Spinal cord (tissue), 10 donors: ENCODE data around the gene EHBP1L1. TPM values are rescaled to one million over a fixed set of nuclear protein-coding genes. Genes with fewer than 3 reads are reported as not detected.

ENCODE experiments used
- DNase-seq, 6 donors: peaks; one replicate each; pipeline versions ENCODE4 v3.0.0 to v3.0.0-alpha.2; 2013 to 2015; ENCODE audit warnings: low spot score in 6 of 6, low read depth in 4 of 6
- H3K27ac ChIP-seq: one replicate; pipeline ENCODE4 v1.5.1; 2013; ENCODE audit warnings: low read depth, low read length, control low read depth
- H3K27me3 ChIP-seq: one replicate; pipeline ENCODE4 v1.6.1; 2013; ENCODE audit warnings: low read length; ENCODE audit not compliant: control insufficient read depth, insufficient read depth
- H3K36me3 ChIP-seq: one replicate; pipeline ENCODE4 v1.6.1; 2013; ENCODE audit warnings: low read length; ENCODE audit not compliant: control insufficient read depth, insufficient read depth
- H3K4me1 ChIP-seq: one replicate; pipeline ENCODE4 v1.6.1; 2013; ENCODE audit warnings: low read length; ENCODE audit not compliant: control insufficient read depth, insufficient read depth
- H3K4me3 ChIP-seq: one replicate; pipeline ENCODE4 v1.5.1; 2013; ENCODE audit warnings: low read depth, low read length, control low read depth
- H3K9me3 ChIP-seq: one replicate; pipeline ENCODE4 v1.6.1; 2013; ENCODE audit warnings: low read length; ENCODE audit not compliant: control insufficient read depth, insufficient read depth
- WGBS: methylation state at CpG from one replicate; pipeline ENCODE4 v1.1.5; 2013; ENCODE audit warnings: missing lambda C conversion rate; ENCODE audit not compliant: insufficient coverage; 5-methylcytosine and 5-hydroxymethylcytosine counted together
- polyA plus RNA-seq, 2 donors: library from polyadenylated mRNA; unstranded; fragments of 120-200 nt; gene quantifications; one replicate each; pipeline ENCODE4 v1.2.1, GENCODE V29; 2013; ENCODE audit not compliant: insufficient read length in 2 of 2
- total RNA-seq, 2 donors: library from RNA; depleted of rRNA in 1 of 2; stranded (reverse); fragments of 120-200 nt in 1 of 2; fragments of >200 nt in 1 of 2; gene quantifications; one replicate each; pipeline versions ENCODE4 v1.2.3 to v1.2.4, GENCODE V29; 2013 to 2014
- donor health status: healthy.

The EHBP1L1 gene
- total and polyA plus RNA-seq, 4 donors: 13.9 to 30.1 (median 22.2) TPM

- H3K36me3 ChIP-seq: peaks cover 72% of the 10 kb centered on the region
- peaks cover 6% of the 10 kb centered on the region for H3K27me3 ChIP-seq
- no peak for DNase-seq
- no peaks in the 10 kb centered on the region for H3K9me3 ChIP-seq
- WGBS: 100% methylated on average over 1 of the region's 4 CpGs
- H3K4me1 ChIP-seq: peaks cover 34% of the 10 kb centered on the region
- no peak overlapping the region for H3K27ac ChIP-seq
- no peak overlapping the region for H3K4me3 ChIP-seq
Observed at GRCh38 chr11:65545853-65546216, 30.0 kb upstream of the EHBP1L1 start.

- Histone ChIP-seq H3K36me3 (peaks cover 74% of the 10 kb centered on the region), H3K9me3 (no peaks in the 10 kb centered on the region), H3K4me1 (peaks cover 28% of the 10 kb centered on the region), H3K27ac (no peak overlapping the region), H3K4me3 (no peak overlapping the region), H3K27me3 (peaks cover 6% of the 10 kb centered on the region)
- peak in 2 of 6 donors; percentile 53 to 56 for DNase-seq
- 26% methylated on average over 57 of the region's 64 CpGs for WGBS
Observed at GRCh38 chr11:65546217-65546958, 29.5 kb upstream of the EHBP1L1 start.

DNA sequence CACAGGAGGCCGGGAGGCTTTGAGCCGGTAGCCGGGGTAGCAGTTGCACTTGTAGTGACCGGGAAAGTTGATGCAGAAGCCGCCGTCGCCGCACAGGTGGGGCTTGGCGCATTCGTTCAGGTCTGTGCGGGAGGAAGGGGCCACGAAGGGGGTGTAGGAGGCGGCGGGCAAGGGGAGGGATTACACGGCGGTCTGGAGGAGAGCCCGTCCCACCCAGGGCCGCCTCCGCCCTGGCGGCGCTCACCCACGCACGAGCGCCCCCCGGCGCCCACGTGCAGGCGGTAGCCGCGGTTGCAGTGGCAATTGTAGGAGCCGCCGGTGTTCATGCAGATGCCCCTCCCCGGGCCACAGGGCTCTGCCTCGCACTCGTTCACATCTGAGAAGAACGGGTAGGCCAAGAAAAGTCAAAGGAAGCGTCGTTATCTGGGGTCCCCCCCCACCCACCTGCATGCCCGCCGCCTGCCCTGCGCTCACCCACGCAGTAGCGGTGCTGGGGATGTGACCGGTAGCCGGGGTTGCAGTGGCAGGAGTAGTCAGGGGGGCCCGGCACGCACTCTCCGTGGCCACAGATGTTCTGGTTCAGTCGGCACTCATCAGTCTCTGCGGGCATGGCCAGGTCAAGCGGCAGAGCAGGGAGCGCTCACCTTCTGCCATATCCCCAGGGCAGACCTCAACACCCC lies 28.3 kb upstream of the EHBP1L1 start:
- peaks cover 83% of the 10 kb centered on the region for H3K36me3 ChIP-seq
- WGBS: 53% methylated on average over 51 of the region's 52 CpGs
- no peak for DNase-seq
- no peak overlapping the region for H3K4me3 ChIP-seq
- H3K27me3 ChIP-seq: peaks cover 6% of the 10 kb centered on the region
- peaks cover 23% of the 10 kb centered on the region for H3K4me1 ChIP-seq
- no peak overlapping the region for H3K27ac ChIP-seq
- H3K9me3 ChIP-seq: no peaks in the 10 kb centered on the region

GRCh38 chr11:65548395-65548794 lies 27.5 kb upstream of the EHBP1L1 start:
- Histone ChIP-seq H3K4me1 (peaks cover 23% of the 10 kb centered on the region), H3K27ac (no peak overlapping the region), H3K4me3 (no peak overlapping the region), H3K9me3 (no peaks in the 10 kb centered on the region), H3K27me3 (peaks cover 6% of the 10 kb centered on the region), H3K36me3 (peaks cover 83% of the 10 kb centered on the region)
- DNase-seq: peak in 1 of 6 donors; percentile 60
- 88% methylated on average over 3 of the region's 3 CpGs for WGBS

DNA sequence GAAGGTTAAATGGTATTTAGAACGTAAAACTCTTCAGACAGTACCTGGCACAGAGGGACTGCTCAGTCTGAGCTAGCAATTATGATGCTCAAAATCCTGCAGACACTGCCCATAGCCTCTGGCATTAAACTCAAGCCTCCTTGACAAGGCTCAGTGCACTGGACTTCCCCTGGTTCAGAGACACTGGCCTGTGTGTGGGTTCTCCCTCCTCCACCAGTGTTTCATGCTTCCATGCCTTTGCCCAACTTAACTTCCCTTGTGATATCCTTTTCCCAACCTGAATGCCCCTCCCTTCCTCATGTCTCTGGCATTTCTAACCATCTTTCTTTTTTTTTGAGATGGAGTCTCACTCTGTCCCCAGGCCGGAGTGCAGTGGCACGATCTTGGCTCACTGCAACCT lies 26.8 kb upstream of the EHBP1L1 start:
- no peak overlapping the region for H3K27ac ChIP-seq
- no peak overlapping the region for H3K4me3 ChIP-seq
- whole genome bisulfite sequencing: 97% methylated on average over 3 of the region's 3 CpGs
- H3K4me1 ChIP-seq: peaks cover 27% of the 10 kb centered on the region
- no peaks in the 10 kb centered on the region for H3K9me3 ChIP-seq
- peaks cover 6% of the 10 kb centered on the region for H3K27me3 ChIP-seq
- DNase-seq: no peak
- peaks cover 83% of the 10 kb centered on the region for H3K36me3 ChIP-seq

GRCh38 chr11:65551572-65552387 lies 24.1 kb upstream of the EHBP1L1 start:
- Histone ChIP-seq H3K36me3 (peaks cover 74% of the 10 kb centered on the region), H3K27ac (no peak overlapping the region), H3K27me3 (peaks cover 6% of the 10 kb centered on the region), H3K4me1 (peaks cover 46% of the 10 kb centered on the region), H3K4me3 (no peak overlapping the region), H3K9me3 (no peaks in the 10 kb centered on the region)
- DNase-seq: peak in 2 of 6 donors; percentile 9 to 34
- WGBS: 67% methylated on average over 17 of the region's 17 CpGs

DNA sequence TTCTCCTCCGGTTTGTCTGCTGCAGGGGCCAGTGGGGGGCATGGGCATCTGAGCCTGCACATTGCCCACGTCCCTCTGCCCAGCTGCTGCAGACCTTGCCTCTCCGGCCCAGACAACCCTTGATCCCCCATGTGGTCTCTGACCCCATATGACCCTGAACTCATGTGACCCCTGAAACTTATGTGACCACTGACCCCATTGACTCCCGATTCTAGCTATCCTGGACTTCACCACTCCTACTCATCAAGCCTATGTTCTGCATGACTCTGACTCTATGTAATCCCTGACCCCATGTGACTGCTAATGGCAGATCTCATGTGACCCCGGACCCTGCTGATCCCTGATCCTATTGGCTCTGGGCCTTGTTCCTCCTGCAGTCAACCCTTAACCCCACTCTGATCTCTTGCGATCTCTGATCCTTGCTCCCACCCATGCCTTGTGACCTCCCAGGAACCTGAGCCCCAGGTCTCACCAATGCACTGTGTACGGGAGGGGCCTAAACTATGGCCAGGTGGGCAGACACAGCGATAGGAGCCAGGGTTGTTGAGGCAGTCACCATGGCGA lies 23.4 kb upstream of the EHBP1L1 start:
- H3K4me1 ChIP-seq: peaks cover 47% of the 10 kb centered on the region
- no peak overlapping the region for H3K4me3 ChIP-seq
- H3K9me3 ChIP-seq: no peaks in the 10 kb centered on the region
- H3K27me3 ChIP-seq: peaks cover 6% of the 10 kb centered on the region
- no peak for DNase-seq
- WGBS: 72% methylated on average over 9 of the region's 9 CpGs
- peaks cover 68% of the 10 kb centered on the region for H3K36me3 ChIP-seq
- no peak overlapping the region for H3K27ac ChIP-seq

GRCh38 chr11:65553301-65554001 lies 22.4 kb upstream of the EHBP1L1 start:
- 31% methylated on average over 37 of the region's 37 CpGs for WGBS
- no peaks in the 10 kb centered on the region for H3K9me3 ChIP-seq
- H3K27ac ChIP-seq: no peak overlapping the region
- DNase-seq: no peak
- peaks cover 47% of the 10 kb centered on the region for H3K4me1 ChIP-seq
- peaks cover 6% of the 10 kb centered on the region for H3K27me3 ChIP-seq
- no peak overlapping the region for H3K4me3 ChIP-seq
- peaks cover 61% of the 10 kb centered on the region for H3K36me3 ChIP-seq
